Activated CD4-positive, alpha-beta memory T cell treated with anti-CD3 and anti-CD28 coated beads, Interleukin-2, amount 10 ng/mL, durations not matched to agents 7 days and 5 days (primary cell): Measurements from ENCODE around the gene RSPH6A. TPM values are rescaled to one million over a fixed set of nuclear protein-coding genes. Genes with fewer than 3 reads are reported as not detected.
A peak's percentile ranks its signal among the peaks of the same experiment; 100 is the strongest.
"Not testable (repeated sequence)": the region's sequence is repeated elsewhere in the genome, so short reads cannot be mapped to it uniquely, and the experiment has no call there.

Experiments
- CTCF ChIA-PET: fragments of 350-600 bp; sonication (Branson Sonifier 250); formaldehyde crosslinking; loops from one replicate; lab custom pipeline; 2021; ENCODE audit warnings: antibody characterized with exemption, inconsistent platforms; lab: Charles Lee
- POLR2A ChIA-PET: fragments of 350-600 bp; sonication (Branson Sonifier 250); formaldehyde crosslinking; loops from one replicate; lab custom pipeline; 2021; ENCODE audit warnings: antibody characterized with exemption; lab: Charles Lee
- DNase-seq: peaks from one replicate; pipeline ENCODE4 v3.0.0-alpha.2; 2020
- H3K27ac Mint-ChIP-seq: one replicate; pipeline ENCODE4 v1.8.0; 2021; ENCODE audit warnings: mild to moderate bottlenecking, mixed read lengths
- H3K27me3 Mint-ChIP-seq: one replicate; pipeline ENCODE4 v1.8.0; 2021; ENCODE audit warnings: mixed read lengths
- H3K36me3 Mint-ChIP-seq: one replicate; pipeline ENCODE4 v1.8.0; 2021; ENCODE audit warnings: low read depth, mixed read lengths
- H3K4me1 Mint-ChIP-seq: one replicate; pipeline ENCODE4 v1.8.0; 2021; ENCODE audit warnings: mixed read lengths
- H3K4me3 Mint-ChIP-seq: one replicate; pipeline ENCODE4 v1.8.0; 2021; ENCODE audit warnings: mild to moderate bottlenecking, mixed read lengths
- H3K9me3 Mint-ChIP-seq: one replicate; pipeline ENCODE4 v1.8.0; 2021; ENCODE audit warnings: mixed read lengths
- total RNA-seq, 2 experiments: library from RNA; stranded (reverse); gene quantifications; one replicate each; pipeline ENCODE4 v1.2.3, GENCODE V29; 2021

RSPH6A gene
- total RNA-seq, 2 experiments from 2014 or later = 0.25 to 0.30 TPM

DNA sequence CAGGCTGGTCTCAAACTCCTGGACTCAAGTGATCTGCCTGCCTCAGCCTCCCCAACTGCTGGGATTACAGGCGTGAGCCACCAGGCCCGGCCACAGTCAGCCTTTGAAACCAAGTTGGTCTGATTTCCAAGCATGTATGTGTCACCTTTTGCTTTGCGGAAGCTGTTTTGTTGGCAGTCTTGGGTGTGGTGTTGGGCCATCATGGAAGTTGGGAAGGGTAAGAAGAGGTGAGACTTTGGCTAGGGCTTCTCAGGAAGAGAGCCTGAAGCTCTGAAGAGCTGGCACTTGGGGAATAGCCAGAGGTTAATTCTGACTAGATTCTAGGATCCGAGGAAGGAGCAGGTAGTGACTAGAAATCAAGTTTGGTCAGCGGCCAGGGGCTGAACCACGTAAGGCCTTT is 2.8 kb downstream of the RSPH6A start:
- no peaks in the 10 kb centered on the region for H3K27me3 Mint-ChIP-seq
- POLR2A ChIA-PET = no interaction called here
- DNase-seq = no peak

DNA sequence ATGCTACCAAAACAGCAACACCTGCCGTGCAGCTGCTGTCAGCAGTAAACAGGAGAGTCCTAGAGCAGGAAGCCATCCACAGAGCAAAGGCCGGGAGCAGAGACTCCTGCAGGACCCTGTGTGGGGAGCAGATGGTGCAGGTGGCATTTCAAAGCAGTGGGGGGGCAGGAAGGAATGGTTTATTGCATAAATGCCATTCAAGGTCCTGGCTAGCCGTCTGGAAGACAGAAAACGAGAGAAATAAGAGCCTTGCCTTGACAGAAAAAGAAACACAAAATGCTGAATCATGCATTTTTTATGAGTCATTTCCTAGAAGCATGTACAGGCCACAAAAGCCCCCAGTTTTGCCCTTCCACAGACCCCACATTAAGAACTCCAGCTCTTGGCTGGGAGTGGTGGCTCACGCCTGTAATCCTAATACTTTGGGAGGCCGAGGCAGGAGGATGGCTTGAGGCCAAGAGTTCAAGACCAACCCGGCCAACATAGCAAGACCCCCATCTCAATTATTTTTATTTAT is 5.4 kb downstream of the RSPH6A start:
- Mint-ChIP-seq H3K4me3 (no peak overlapping the region), H3K27ac (peak overlapping the region; percentile 32), H3K9me3 (no peaks in the 10 kb centered on the region), H3K4me1 (peaks cover 14% of the 10 kb centered on the region), H3K36me3 (no peaks in the 10 kb centered on the region), H3K27me3 (peaks cover 7% of the 10 kb centered on the region)
- CTCF ChIA-PET = interaction anchor here (1.4 kb wide), 1 partner anchor 41 kb away, joined by 6 read pairs; the partner anchor contains the start of gene SIX5
- no peak for DNase-seq
- POLR2A ChIA-PET = no interaction called here

More for the DNA sequence above, 2.8 kb downstream of the RSPH6A start:
- H3K27ac Mint-ChIP-seq = no peak overlapping the region
- CTCF ChIA-PET = interaction anchor here (2.0 kb wide), 1 partner anchor 42 kb away, joined by 16 read pairs; the partner anchor contains the start of gene SIX5
- H3K4me1 Mint-ChIP-seq = peaks cover 17% of the 10 kb centered on the region
- H3K9me3 Mint-ChIP-seq = no peaks in the 10 kb centered on the region
- H3K36me3 Mint-ChIP-seq = no peaks in the 10 kb centered on the region
- no peak overlapping the region for H3K4me3 Mint-ChIP-seq

DNA sequence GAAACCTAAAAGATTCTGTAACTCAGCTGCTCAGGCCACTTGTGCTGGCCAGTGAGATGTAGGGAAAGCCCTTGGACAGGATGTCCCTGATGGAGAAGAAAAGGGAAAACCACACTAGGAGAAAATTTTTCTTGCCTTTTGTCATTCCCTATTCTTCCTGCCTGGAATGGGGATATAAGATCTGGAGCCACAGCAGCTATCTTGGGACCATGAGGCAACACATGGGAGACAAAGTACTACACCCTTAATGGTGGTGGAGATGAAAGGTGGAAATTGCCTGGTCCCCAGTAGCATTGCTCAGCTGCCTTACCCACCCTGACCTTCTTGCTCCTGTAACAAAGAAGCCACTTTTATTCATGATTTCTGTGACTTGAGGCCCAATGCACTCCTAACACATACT is 9.4 kb downstream of the RSPH6A start:
- DNase-seq = no peak
- H3K9me3 Mint-ChIP-seq = no peaks in the 10 kb centered on the region
- no peak overlapping the region for H3K27ac Mint-ChIP-seq
- H3K4me3 Mint-ChIP-seq = no peak overlapping the region
- POLR2A ChIA-PET = no interaction called here
- H3K27me3 Mint-ChIP-seq = peaks cover 14% of the 10 kb centered on the region
- H3K4me1 Mint-ChIP-seq = peaks cover 14% of the 10 kb centered on the region
- CTCF ChIA-PET = interaction anchor here (1.0 to 2.8 kb wide), 4 partner anchors 11 to 36 kb away, joined by 4 to 11 read pairs (median 7); partner anchors contain the start of gene SIX5
- H3K36me3 Mint-ChIP-seq = no peaks in the 10 kb centered on the region

DNA sequence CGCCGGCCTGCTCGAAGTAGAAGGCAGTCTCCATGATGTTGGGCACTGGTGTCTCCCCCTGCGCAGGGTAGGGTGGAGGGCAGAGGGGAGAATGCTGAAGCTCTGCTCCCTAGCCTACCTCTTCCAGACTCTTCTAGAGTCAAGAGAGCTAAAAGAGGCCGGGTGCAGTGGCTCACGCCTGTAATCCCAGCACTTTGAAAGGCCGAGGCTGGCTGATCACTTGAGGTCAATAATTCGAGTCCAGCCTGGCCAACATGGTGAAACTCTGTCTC is 10.2 kb downstream of the RSPH6A start:
- Mint-ChIP-seq H3K9me3 (no peaks in the 10 kb centered on the region), H3K4me3 (no peak overlapping the region), H3K36me3 (no peaks in the 10 kb centered on the region), H3K27me3 (peaks cover 17% of the 10 kb centered on the region), H3K4me1 (peaks cover 7% of the 10 kb centered on the region), H3K27ac (no peak overlapping the region)
- POLR2A ChIA-PET = interaction anchor here (1.2 kb wide), 1 partner anchor 34 kb away, joined by 4 read pairs; no protein-coding TSS in a partner anchor
- no peak for DNase-seq
- CTCF ChIA-PET = interaction anchor here (0.5 to 2.8 kb wide), 5 partner anchors 10 to 314 kb away, joined by 4 to 11 read pairs (median 5); partner anchors contain the start of gene SIX5

DNA sequence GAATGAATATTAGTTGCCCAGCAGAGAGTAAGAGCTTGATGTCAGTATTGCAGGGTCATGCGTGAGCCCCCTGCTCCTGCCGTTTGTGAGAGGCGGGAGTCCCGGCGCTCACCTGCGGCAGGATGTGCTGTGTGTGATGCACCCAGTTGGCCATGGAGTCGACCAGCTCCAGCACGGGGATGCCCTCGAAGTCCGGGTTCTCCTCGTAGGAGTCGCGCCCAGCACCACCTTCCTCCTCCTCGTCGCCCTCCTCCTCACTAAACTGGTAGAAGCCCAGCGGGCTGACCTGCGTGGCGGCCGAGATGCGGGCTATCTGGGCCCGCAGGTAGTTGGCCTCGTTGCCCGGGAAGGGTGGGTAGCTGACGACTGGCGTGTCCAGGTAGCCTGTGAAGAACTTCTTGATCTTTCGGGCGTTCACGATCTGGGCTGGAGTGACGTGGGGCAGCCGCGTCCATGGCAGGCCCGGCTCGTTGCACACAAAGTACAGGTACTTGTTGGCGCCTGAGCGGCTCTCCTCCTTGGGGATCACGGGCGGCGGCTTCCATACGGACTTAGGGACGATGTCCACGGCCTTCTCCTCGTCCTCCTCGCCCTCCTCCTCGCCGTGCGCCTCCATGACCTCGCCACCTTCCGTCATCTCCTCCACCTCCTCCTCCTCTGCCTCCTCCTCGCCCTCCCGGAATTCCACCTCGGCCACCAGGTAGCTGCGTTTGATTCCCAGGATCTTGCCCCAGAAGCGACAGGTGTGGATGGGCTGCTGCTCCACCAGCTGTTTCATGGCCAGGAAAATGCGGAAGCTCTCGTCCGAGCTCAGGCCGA is 10.8 kb downstream of the RSPH6A start:
- H3K27me3 Mint-ChIP-seq = peaks cover 17% of the 10 kb centered on the region
- CTCF ChIA-PET = interaction anchor here (1.0 to 2.8 kb wide), 4 partner anchors 9 to 34 kb away, joined by 4 to 11 read pairs (median 7); partner anchors contain the start of gene SIX5
- H3K4me3 Mint-ChIP-seq = no peak overlapping the region
- peaks cover 2% of the 10 kb centered on the region for H3K4me1 Mint-ChIP-seq
- no peak overlapping the region for H3K27ac Mint-ChIP-seq
- H3K36me3 Mint-ChIP-seq = no peaks in the 10 kb centered on the region
- no peaks in the 10 kb centered on the region for H3K9me3 Mint-ChIP-seq
- DNase-seq = no peak
- POLR2A ChIA-PET = interaction anchor here (1.2 kb wide), 1 partner anchor 34 kb away, joined by 4 read pairs; no protein-coding TSS in a partner anchor

DNA sequence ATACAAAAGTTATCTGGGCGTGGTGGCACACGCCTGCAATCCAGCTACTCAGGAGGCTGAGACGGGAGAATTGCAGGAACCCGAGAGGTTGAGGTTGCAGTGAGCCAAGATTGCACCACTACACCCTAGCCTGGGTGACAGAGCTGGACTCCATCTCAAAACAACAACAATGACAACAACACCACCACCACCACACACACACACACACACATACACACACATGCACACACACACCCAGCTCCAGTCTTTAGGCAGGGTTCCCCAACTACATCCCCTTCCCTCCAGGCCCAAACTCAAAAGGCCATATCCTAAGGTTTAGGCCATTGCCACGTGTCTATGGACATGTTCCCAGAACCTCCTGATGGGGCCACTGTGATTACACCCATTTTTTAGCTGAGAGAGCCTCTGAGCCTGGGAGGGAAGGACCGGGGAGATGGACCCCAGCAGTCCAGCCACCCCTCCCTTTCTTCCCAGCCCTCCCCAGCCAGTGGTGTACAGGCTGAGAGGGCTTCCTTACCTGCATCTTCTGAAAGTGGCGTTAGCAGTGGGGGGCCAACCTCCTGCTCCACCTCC is 13.4 kb downstream of the RSPH6A start:
- H3K4me3 Mint-ChIP-seq = no peak overlapping the region
- CTCF ChIA-PET = interaction anchor here (3.6 to 8.8 kb wide), 2 partner anchors 16 to 30 kb away, joined by 22 to 212 read pairs; partner anchors contain the start of gene SIX5
- no peak overlapping the region for H3K27ac Mint-ChIP-seq
- H3K27me3 Mint-ChIP-seq = peaks cover 32% of the 10 kb centered on the region
- no peaks in the 10 kb centered on the region for H3K36me3 Mint-ChIP-seq
- DNase-seq = no peak
- peaks cover 5% of the 10 kb centered on the region for H3K4me1 Mint-ChIP-seq
- H3K9me3 Mint-ChIP-seq = no peaks in the 10 kb centered on the region
- POLR2A ChIA-PET = interaction anchor here (0.8 to 1.0 kb wide), 2 partner anchors 9 to 84 kb away, joined by 3 read pairs; partner anchors contain the start of genes DMWD and IRF2BP1

DNA sequence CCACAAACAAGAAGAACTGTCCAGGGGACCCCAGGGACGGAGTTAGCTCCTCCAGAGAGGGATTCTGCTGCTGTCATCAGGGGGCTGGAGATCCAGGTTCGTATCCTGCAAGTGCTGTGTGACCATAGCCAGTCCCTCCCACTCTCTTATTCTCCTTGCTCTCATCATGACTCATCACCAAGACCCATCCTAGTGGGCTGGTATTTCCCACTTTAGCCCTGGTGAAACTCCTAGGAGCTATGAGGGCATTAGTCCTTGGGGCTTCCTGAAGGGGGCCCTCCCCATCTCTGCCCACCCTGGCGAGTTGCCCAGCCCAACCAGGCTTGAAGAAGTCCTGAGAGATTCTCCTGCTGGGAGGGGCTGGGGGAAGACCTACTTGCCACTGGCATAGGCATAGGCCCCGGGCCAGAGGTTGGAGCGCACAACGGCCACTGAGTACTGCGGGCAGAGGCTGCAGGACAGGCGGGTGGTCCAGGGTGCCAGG is 15.0 kb downstream of the RSPH6A start:
- Mint-ChIP-seq H3K27me3 (peaks cover 39% of the 10 kb centered on the region), H3K9me3 (no peaks in the 10 kb centered on the region), H3K27ac (no peak overlapping the region), H3K36me3 (no peaks in the 10 kb centered on the region), H3K4me1 (peaks cover 5% of the 10 kb centered on the region), H3K4me3 (no peak overlapping the region)
- ChIA-PET CTCF (interaction anchor here (0.5 to 8.8 kb wide), 12 partner anchors 9 to 279 kb away, joined by 3 to 212 read pairs (median 4); partner anchors contain the start of gene SIX5), POLR2A (interaction anchor here (0.9 to 2.2 kb wide), 2 partner anchors 14 to 30 kb away, joined by 3 to 21 read pairs; partner anchors contain the start of gene SIX5)
- no peak for DNase-seq

DNA sequence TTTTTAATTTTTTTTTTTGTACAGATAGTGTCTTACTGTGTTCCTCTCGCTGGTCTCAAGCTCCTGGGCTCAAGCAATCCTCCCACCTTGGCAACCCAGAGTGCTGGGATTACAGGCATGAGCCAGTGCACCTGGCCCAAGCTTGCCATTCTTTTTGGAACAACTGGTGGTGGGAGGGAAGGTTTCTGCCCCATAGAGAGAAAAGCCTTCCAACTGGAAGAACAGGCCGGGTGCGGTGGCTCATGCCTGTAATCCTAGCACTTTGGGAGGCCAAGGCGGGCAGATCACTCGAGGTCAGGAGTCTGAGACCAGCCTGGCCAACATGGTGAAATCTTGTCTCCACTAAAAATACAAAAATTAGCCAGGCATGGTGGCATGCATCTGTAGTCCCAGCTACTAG is 15.6 kb downstream of the RSPH6A start:
- DNase-seq, H3K4me1 Mint-ChIP-seq, H3K9me3 Mint-ChIP-seq, H3K4me3 Mint-ChIP-seq, H3K27ac Mint-ChIP-seq, H3K36me3 Mint-ChIP-seq: not testable (repeated sequence)
- ChIA-PET CTCF (interaction anchor here (0.5 to 8.8 kb wide), 18 partner anchors 9 to 278 kb away, joined by 3 to 212 read pairs (median 4); partner anchors contain the start of genes FBXO46, MYPOP and SIX5), POLR2A (interaction anchor here (0.8 to 2.2 kb wide), 4 partner anchors 14 to 69 kb away, joined by 3 to 21 read pairs (median 3); partner anchors contain the start of genes FBXO46 and SIX5)
- H3K27me3 Mint-ChIP-seq = peaks cover 45% of the 10 kb centered on the region

DNA sequence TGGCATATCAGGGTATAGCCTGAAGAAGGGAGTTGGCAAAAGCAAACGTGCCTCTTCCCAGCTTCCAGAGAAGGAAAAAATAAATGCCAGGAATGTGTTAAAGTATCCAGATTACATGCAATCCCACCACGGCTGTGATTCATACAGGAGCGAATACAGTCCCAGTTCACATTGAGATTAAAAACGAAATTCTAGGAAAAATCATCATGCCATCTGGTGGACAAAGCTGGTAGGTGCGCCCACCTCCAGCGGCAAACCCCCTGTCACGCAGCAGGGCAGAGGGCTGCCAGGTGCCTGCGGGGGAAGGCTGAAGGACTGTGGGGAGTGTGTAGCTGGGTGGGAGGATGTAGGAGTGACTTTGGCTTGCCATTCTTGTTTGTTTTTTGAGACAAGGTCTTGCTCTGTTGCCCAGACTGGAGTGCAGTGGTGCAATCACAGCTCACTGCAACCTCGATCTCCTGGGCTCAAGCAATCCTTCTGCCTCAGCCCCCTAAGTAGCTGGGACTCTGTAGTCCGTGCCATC is 16.1 kb downstream of the RSPH6A start:
- Mint-ChIP-seq H3K4me1 (peaks cover 8% of the 10 kb centered on the region), H3K27ac (no peak overlapping the region), H3K9me3 (no peaks in the 10 kb centered on the region), H3K4me3 (no peak overlapping the region), H3K36me3 (no peaks in the 10 kb centered on the region), H3K27me3 (peaks cover 47% of the 10 kb centered on the region)
- ChIA-PET CTCF (interaction anchor here (0.8 to 8.8 kb wide), 16 partner anchors 9 to 230 kb away, joined by 3 to 212 read pairs (median 4); partner anchors contain the start of genes FBXO46, MYPOP and SIX5), POLR2A (interaction anchor here (0.8 to 2.2 kb wide), 4 partner anchors 15 to 69 kb away, joined by 3 to 21 read pairs (median 3); partner anchors contain the start of genes FBXO46 and SIX5)
- peak; percentile 65 for DNase-seq

DNA sequence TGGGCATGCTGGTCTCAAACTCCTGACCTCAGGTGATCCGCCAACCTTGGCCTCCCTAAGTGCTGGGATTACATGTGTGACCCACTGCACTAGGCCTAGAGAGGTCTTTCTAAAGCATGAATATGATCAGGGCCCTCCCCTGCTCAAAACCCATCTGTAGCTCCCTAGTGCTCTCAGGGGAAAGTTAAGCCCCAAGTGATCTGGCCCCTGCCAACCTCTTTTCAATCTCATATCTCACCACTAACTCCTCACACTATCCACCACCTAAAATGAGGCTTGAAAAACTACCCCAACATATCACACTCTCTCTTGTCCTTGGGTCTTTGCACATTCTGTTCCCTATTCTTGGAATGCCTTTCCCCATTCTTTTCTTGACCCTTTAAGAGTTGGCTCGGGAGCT is 20.5 kb downstream of the RSPH6A start:
- H3K4me3 Mint-ChIP-seq = no peak overlapping the region
- ChIA-PET CTCF (interaction anchor here (1.4 to 8.8 kb wide), 2 partner anchors 10 to 23 kb away, joined by 5 to 212 read pairs; partner anchors contain the start of gene SIX5), POLR2A (no interaction called here)
- no peaks in the 10 kb centered on the region for H3K9me3 Mint-ChIP-seq
- peaks cover 39% of the 10 kb centered on the region for H3K4me1 Mint-ChIP-seq
- peaks cover 22% of the 10 kb centered on the region for H3K36me3 Mint-ChIP-seq
- no peak for DNase-seq
- no peak overlapping the region for H3K27ac Mint-ChIP-seq
- peaks cover 52% of the 10 kb centered on the region for H3K27me3 Mint-ChIP-seq

DNA sequence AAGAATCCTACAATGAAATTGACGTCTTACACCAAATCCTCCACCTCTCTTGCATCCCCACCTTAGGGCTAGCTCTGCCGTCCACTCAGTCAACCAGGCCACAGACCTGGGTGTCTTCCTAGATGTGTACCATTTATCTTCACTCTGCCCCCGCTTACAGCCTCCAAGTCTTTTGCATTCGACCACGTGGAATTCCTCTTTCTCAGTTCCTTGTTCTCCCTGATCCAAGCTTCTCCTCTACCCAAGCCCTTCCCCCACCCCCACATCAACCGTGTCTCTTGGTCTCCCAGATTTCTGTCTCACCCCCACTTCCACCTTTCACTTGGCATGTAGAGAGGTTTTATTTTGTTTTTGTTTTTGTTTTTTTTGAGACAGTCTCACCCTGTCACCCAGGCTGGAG is 21.2 kb downstream of the RSPH6A start:
- no peak overlapping the region for H3K4me3 Mint-ChIP-seq
- H3K36me3 Mint-ChIP-seq = peaks cover 30% of the 10 kb centered on the region
- no peak for DNase-seq
- H3K27ac Mint-ChIP-seq = no peak overlapping the region
- POLR2A ChIA-PET = interaction anchor here (0.9 kb wide), 1 partner anchor 29 kb away, joined by 3 read pairs; no protein-coding TSS in a partner anchor
- peaks cover 54% of the 10 kb centered on the region for H3K27me3 Mint-ChIP-seq
- no peaks in the 10 kb centered on the region for H3K9me3 Mint-ChIP-seq
- peaks cover 39% of the 10 kb centered on the region for H3K4me1 Mint-ChIP-seq
- CTCF ChIA-PET = interaction anchor here (3.7 kb wide), 1 partner anchor 15 kb away, joined by 16 read pairs; no protein-coding TSS in a partner anchor

DNA sequence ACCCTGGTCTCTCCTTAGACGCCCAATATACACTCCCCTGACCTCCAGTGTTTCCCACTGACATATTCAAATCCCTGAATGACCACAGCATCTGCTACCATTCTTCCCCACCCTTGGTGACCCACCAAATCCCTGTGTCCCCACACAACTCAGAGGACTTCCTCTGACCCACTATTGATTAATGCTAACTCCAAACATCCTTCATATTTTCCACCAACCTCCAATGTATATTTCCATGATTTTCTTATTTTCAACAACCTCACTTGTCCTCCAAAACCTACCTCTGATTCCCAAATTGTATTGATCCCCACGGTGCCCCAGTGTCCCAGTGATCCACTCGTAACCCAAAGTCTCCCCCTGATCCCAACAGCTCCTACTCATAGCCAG is 21.9 kb downstream of the RSPH6A start:
- ChIA-PET CTCF (interaction anchor here (0.7 to 3.7 kb wide), 5 partner anchors 12 to 62 kb away, joined by 3 to 36 read pairs (median 14); partner anchors contain the start of genes FBXO46 and SIX5), POLR2A (interaction anchor here (0.9 to 3.4 kb wide), 5 partner anchors 9 to 70 kb away, joined by 3 to 32 read pairs (median 3); partner anchors contain the start of gene SIX5)
- Mint-ChIP-seq H3K27ac (peak overlapping the region; percentile 53), H3K9me3 (no peaks in the 10 kb centered on the region), H3K4me3 (peak overlapping the region; percentile 71), H3K4me1 (peaks cover 37% of the 10 kb centered on the region), H3K27me3 (peaks cover 53% of the 10 kb centered on the region), H3K36me3 (peaks cover 37% of the 10 kb centered on the region)
- no peak for DNase-seq
